ENCODE measurements around the gene CDKL4.
"Not testable (repeated sequence)": the region's sequence is repeated elsewhere in the genome, so short reads cannot be mapped to it uniquely, and the experiment has no call there.

CDKL4 gene

DNA sequence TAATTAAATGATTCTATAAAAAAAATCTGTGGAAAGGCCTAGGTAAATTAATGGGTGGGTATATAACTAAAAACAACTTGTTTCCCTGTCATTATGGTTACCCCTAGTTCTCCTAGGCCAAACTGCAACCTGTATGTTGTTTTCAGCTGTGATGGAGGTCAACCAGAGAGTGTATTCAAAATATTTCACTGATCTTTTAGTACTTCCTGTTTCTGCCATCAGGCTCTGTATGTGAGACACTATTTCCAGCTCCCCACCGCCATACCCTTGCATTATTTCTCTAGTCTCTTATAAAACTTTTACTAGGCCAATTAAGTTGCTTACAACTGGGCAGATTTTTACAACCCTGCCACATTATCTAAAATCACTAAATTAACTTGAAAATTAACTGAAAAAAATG lies 21.0 kb upstream of the CDKL4 start:
- TF ChIP-seq Cebpa-rat (IDR thresholded peaks at IDR 0.05), result no peak

DNA sequence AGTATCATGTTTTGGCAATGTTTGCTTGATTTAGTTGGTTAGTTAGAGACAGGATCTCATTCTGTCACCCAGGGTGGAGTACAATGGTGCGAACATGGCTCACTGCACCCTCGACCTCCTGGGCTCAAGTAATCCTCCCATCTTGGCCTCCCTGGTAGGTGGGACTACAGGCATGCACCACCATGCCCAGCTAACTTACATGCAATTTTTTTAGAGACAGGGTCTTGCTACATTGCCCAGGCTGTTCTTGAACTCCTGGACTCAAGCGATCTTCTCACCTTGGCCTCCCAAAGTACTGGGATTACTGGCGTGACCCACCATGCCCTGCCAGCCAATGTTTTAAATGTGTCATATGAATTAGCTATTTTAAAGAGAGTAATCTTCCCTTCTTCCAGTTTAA lies 16.3 kb upstream of the CDKL4 start:
- Histone ChIP-seq H3K27me3 (no peaks in the 10 kb centered on the region), H3K36me3 (peaks cover 54% of the 10 kb centered on the region), H3K9ac (no peak overlapping the region), H3K4me2 (no peak overlapping the region), H3K27ac (no peak overlapping the region), H4K20me1 (no peaks in the 10 kb centered on the region), H3K4me3 (no peak overlapping the region), H3K9me3 (no peaks in the 10 kb centered on the region), H3K4me1 (no peaks in the 10 kb centered on the region)
- no peak for TF ChIP-seq Cebpa-rat (IDR thresholded peaks at IDR 0.05)

More for the DNA sequence above, 21.0 kb upstream of the CDKL4 start:
- Histone ChIP-seq H3K36me3 (peaks cover 30% of the 10 kb centered on the region), H3K4me1 (peaks cover 8% of the 10 kb centered on the region; the same call in 1 of the 2 replicates), H3K4me3 (no peak overlapping the region), H3K27ac (no peak overlapping the region), H4K20me1 (no peaks in the 10 kb centered on the region), H3K4me2 (no peak overlapping the region), H3K9ac (no peak overlapping the region), H3K27me3 (no peaks in the 10 kb centered on the region), H3K9me3 (no peaks in the 10 kb centered on the region)

- Histone ChIP-seq H3K4me1 (no peaks in the 10 kb centered on the region), H3K27me3 (no peaks in the 10 kb centered on the region), H3K36me3 (peaks cover 71% of the 10 kb centered on the region), H3K27ac (no peak overlapping the region), H3K4me3 (no peak overlapping the region), H4K20me1 (no peaks in the 10 kb centered on the region), H3K9ac (no peak overlapping the region), H3K4me2 (no peak overlapping the region), H3K9me3 (peaks cover 18% of the 10 kb centered on the region)
- no peak for TF ChIP-seq Cebpa-rat (IDR thresholded peaks at IDR 0.05)
Measured at GRCh38 chr2:39256040-39256439, 12.3 kb upstream of the CDKL4 start.

- Histone ChIP-seq H3K36me3 (peaks cover 59% of the 10 kb centered on the region), H3K4me1 (no peaks in the 10 kb centered on the region), H3K9me3 (peaks cover 25% of the 10 kb centered on the region), H4K20me1 (no peaks in the 10 kb centered on the region), H3K4me2 (no peak overlapping the region), H3K9ac (no peak overlapping the region), H3K4me3 (no peak overlapping the region), H3K27me3 (no peaks in the 10 kb centered on the region), H3K27ac (no peak overlapping the region)
- no peak for TF ChIP-seq Cebpa-rat (IDR thresholded peaks at IDR 0.05)
Measured at GRCh38 chr2:39252888-39253518, 9.2 kb upstream of the CDKL4 start.

DNA sequence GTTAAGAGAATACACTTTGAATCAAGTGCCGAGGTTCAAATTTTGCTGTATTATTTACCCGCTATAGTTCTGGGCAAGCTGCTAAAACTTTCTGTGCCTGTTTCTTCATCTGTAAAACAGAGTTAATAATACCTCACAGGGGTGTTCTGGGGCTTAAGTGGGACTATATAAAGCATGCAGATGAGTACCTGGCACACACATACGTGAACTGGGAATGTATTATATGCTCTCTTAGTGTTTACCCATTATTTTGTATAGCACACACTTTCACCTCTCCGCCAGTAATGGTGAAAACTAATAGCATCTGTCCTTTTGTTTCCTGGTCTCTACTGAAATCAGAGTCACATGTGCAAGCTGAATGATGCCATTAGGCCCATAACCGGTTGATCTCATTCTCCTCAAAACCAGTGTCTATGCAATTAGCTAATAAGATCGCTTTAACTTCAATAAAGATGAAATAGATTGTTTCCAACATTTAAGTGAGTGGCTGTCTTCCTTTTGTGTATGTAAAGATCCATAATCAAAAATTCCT lies 3.8 kb upstream of the CDKL4 start:
- no peak overlapping the region for H3K9ac ChIP-seq
- H3K4me2 ChIP-seq, result no peak overlapping the region
- no peaks in the 10 kb centered on the region for H4K20me1 ChIP-seq
- no peak overlapping the region for H3K27ac ChIP-seq
- H3K4me3 ChIP-seq, result no peak overlapping the region
- TF ChIP-seq Cebpa-rat (IDR thresholded peaks at IDR 0.05), result no peak
- H3K36me3 ChIP-seq, result peaks cover 27% of the 10 kb centered on the region
- H3K27me3 ChIP-seq, result no peaks in the 10 kb centered on the region
- peaks cover 40% of the 10 kb centered on the region for H3K9me3 ChIP-seq
- H3K4me1 ChIP-seq, result no peaks in the 10 kb centered on the region

- TF ChIP-seq Cebpa-rat (IDR thresholded peaks at IDR 0.05), result no peak
Measured at GRCh38 chr2:39246382-39246980, 2.7 kb upstream of the CDKL4 start.

GRCh38 chr2:39244963-39245625 lies 1.3 kb upstream of the CDKL4 start:
- not testable (repeated sequence) for H3K27ac ChIP-seq, H4K20me1 ChIP-seq, H3K27me3 ChIP-seq, H3K9ac ChIP-seq, H3K4me1 ChIP-seq, H3K4me2 ChIP-seq, H3K4me3 ChIP-seq, H3K36me3 ChIP-seq
- peaks cover 22% of the 10 kb centered on the region for H3K9me3 ChIP-seq

More at GRCh38 chr2:39246382-39246980, 2.7 kb upstream of the CDKL4 start:
- Histone ChIP-seq H3K9me3 (peaks cover 32% of the 10 kb centered on the region), H3K27ac (no peak overlapping the region), H3K36me3 (peaks cover 16% of the 10 kb centered on the region), H3K4me3 (no peak overlapping the region), H3K9ac (no peak overlapping the region), H4K20me1 (no peaks in the 10 kb centered on the region), H3K4me2 (no peak overlapping the region), H3K4me1 (no peaks in the 10 kb centered on the region), H3K27me3 (no peaks in the 10 kb centered on the region)

DNA sequence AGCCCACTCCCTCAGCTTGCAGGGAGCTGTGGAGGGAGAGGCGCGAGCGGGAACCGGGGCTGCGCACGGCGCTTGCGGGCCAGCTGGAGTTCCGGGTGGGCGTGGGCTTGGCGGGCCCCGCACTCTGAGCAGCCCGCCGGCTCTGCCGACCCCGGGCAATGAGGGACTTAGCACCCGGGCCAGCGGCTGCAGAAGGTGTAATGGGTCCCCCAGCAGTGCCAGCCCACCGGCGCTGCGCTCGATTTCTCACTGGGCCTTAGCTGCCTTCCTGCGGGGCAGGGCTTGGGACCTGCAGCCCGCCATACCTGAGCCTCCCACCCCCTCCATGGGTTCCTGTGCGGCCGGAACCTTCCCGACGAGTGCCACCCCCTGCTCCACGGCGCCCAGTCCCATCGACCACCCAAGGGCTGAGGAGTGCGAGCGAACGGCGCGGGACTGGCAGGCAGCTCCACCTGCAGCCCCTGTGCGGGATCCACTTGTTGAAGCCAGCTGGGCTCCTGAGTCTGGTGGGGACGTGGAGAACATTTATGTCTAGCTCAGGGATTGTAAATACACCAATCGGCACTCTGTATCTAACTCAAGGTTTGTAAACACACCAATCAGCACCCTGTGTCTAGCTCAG lies 582 bp upstream of the CDKL4 start:
- H3K9ac ChIP-seq, H3K36me3 ChIP-seq, H3K27ac ChIP-seq, H3K4me1 ChIP-seq, H3K4me3 ChIP-seq, H3K4me2 ChIP-seq, H3K27me3 ChIP-seq, H4K20me1 ChIP-seq: not testable (repeated sequence)
- H3K9me3 ChIP-seq, result peaks cover 22% of the 10 kb centered on the region

DNA sequence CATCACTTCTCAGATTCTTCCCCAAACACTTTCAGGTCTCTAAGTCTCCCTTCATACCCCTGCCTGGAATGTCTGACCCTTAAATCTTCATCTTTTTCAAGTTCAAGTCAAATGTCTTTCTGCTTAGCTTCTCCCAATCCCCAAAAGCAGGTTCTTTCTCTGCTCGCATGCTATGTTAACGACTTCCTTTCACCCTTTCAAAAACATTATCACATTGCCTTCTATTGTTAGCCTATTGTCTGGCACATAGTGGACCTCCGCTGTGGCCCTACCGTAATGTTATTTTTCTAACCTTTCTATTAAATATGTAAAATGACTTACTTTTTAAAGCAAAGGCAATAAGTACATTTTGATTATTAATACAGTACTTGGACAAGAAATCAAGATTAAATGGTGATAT lies 2.2 kb downstream of the CDKL4 start:
- Histone ChIP-seq H3K27me3 (no peaks in the 10 kb centered on the region), H3K36me3 (no peaks in the 10 kb centered on the region), H3K4me1 (no peaks in the 10 kb centered on the region), H3K27ac (no peak overlapping the region), H3K4me3 (no peak overlapping the region), H3K9ac (no peak overlapping the region), H3K4me2 (no peak overlapping the region), H4K20me1 (no peaks in the 10 kb centered on the region), H3K9me3 (peaks cover 22% of the 10 kb centered on the region)
- TF ChIP-seq Cebpa-rat (IDR thresholded peaks at IDR 0.05), result no peak

DNA sequence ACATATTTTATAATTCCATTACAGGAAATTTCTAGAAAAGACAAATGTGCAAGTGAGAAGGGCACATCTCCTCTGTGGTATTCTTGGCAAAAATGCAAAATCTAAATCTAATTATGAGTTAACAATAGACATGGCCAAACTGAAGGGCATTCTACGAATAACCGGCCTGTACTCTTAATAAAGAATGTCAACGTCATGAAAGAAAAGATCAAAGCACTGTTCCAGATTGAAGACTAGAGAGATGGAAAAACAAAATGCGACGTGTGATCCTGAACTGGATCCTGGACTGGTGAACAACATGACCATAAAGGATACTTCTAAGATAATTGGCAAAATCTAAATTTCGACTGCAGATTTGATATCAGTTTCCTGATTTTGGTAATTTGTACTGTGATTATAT lies 3.0 kb downstream of the CDKL4 start:
- no peaks in the 10 kb centered on the region for H3K36me3 ChIP-seq
- no peaks in the 10 kb centered on the region for H4K20me1 ChIP-seq
- H3K4me2 ChIP-seq, result no peak overlapping the region
- H3K4me3 ChIP-seq, result no peak overlapping the region
- no peak overlapping the region for H3K9ac ChIP-seq
- H3K27me3 ChIP-seq, result no peaks in the 10 kb centered on the region
- no peak for TF ChIP-seq Cebpa-rat (IDR thresholded peaks at IDR 0.05)
- no peaks in the 10 kb centered on the region for H3K4me1 ChIP-seq
- no peak overlapping the region for H3K27ac ChIP-seq
- H3K9me3 ChIP-seq, result peaks cover 22% of the 10 kb centered on the region

Data from BLaER1 (cell line).